GM19438 (cell line): Measurements from ENCODE around the gene ABL2.

Experiments
- ATAC-seq: cut with Tn5 transposase; IDR thresholded peaks from one replicate; pipeline ENCODE4 v1.9.1; 2021; ENCODE audit warnings: low read depth; ENCODE audit not compliant: unreplicated experiment

The ABL2 gene

GRCh38 chr1:179061360-179062282, 167.9 kb downstream of the ABL2 start:
- ATAC-seq = no peak

- ATAC-seq = no peak
Measured at GRCh38 chr1:179058487-179059483, 170.7 kb downstream of the ABL2 start.

GRCh38 chr1:179055937-179056336, 173.5 kb downstream of the ABL2 start:
- no peak for ATAC-seq

- ATAC-seq = no peak
Measured at GRCh38 chr1:179053486-179053885, 176.0 kb downstream of the ABL2 start.

GRCh38 chr1:179052776-179053175, 176.7 kb downstream of the ABL2 start:
- no peak for ATAC-seq
